OCI-LY3 (cell line): ENCODE measurements around the gene TMEM50A.
"Not testable (repeated sequence)": the region's sequence is repeated elsewhere in the genome, so short reads cannot be mapped to it uniquely, and the experiment has no call there.

Source experiments
- EZH2phosphoT487 ChIP-seq: fragments of 200-600 bp; shearing (Covaris generic); IDR thresholded peaks from 2 replicates; pipeline ENCODE4 v1.6.1; 2018; ENCODE audit warnings: antibody characterized with exemption, mixed run types, low read depth
- TF ChIP-seq, protein P1 (sequence below): fragments of 200-600, 300-600 bp; sonication (generic); IDR thresholded peaks from 2 replicates; pipeline ENCODE4 v1.5.1; 2014; ENCODE audit warnings: antibody characterized with exemption, low read length, low read depth

- TF ChIP-seq, protein P1, sequence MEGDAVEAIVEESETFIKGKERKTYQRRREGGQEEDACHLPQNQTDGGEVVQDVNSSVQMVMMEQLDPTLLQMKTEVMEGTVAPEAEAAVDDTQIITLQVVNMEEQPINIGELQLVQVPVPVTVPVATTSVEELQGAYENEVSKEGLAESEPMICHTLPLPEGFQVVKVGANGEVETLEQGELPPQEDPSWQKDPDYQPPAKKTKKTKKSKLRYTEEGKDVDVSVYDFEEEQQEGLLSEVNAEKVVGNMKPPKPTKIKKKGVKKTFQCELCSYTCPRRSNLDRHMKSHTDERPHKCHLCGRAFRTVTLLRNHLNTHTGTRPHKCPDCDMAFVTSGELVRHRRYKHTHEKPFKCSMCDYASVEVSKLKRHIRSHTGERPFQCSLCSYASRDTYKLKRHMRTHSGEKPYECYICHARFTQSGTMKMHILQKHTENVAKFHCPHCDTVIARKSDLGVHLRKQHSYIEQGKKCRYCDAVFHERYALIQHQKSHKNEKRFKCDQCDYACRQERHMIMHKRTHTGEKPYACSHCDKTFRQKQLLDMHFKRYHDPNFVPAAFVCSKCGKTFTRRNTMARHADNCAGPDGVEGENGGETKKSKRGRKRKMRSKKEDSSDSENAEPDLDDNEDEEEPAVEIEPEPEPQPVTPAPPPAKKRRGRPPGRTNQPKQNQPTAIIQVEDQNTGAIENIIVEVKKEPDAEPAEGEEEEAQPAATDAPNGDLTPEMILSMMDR, result not testable (repeated sequence)
- TF ChIP-seq EZH2phosphoT487, result not testable (repeated sequence)
These were observed 35.8 kb upstream of the TMEM50A start for GRCh38 chr1:25302330-25302729.
